NK-92 (cell line): Measurements from ENCODE around the gene ITGA11.

ENCODE experiments used
- DNase-seq: peaks from one replicate; lab custom pipeline; 2025; ENCODE audit not compliant: unreplicated experiment; lab: John Stamatoyannopoulos, UW

Gene ITGA11

GRCh38 chr15:68314563-68314962, 117.4 kb downstream of the ITGA11 start:
- DNase-seq: no peak

- no peak for DNase-seq
Observed at GRCh38 chr15:68313501-68314410, 118.2 kb downstream of the ITGA11 start.

GRCh38 chr15:68312701-68313204, 119.2 kb downstream of the ITGA11 start:
- DNase-seq: no peak

- no peak for DNase-seq
Observed at GRCh38 chr15:68311859-68312557, 120.0 kb downstream of the ITGA11 start.

- no peak for DNase-seq
Observed at GRCh38 chr15:68311464-68311835, 120.5 kb downstream of the ITGA11 start.

- DNase-seq: no peak
Observed at GRCh38 chr15:68310804-68311463, 121.0 kb downstream of the ITGA11 start.

- no peak for DNase-seq
Observed at GRCh38 chr15:68310178-68310803, 121.7 kb downstream of the ITGA11 start.

- DNase-seq: no peak
Observed at GRCh38 chr15:68309024-68309423, 122.9 kb downstream of the ITGA11 start.

GRCh38 chr15:68307131-68307928, 124.6 kb downstream of the ITGA11 start:
- DNase-seq: no peak

GRCh38 chr15:68305420-68305871, 126.5 kb downstream of the ITGA11 start:
- no peak for DNase-seq

GRCh38 chr15:68304589-68305337, 127.2 kb downstream of the ITGA11 start:
- DNase-seq: no peak

- DNase-seq: no peak
Observed at GRCh38 chr15:68303560-68304436, 128.2 kb downstream of the ITGA11 start.

GRCh38 chr15:68303134-68303533, 128.8 kb downstream of the ITGA11 start:
- no peak for DNase-seq

GRCh38 chr15:68302729-68303128, 129.2 kb downstream of the ITGA11 start:
- DNase-seq: no peak

GRCh38 chr15:68301301-68301700, 130.7 kb downstream of the ITGA11 start:
- DNase-seq: no peak

GRCh38 chr15:68300115-68300940, 131.6 kb downstream of the ITGA11 start:
- DNase-seq: no peak

GRCh38 chr15:68299436-68299835, 132.5 kb downstream of the ITGA11 start:
- DNase-seq: no peak
